Measurements from ENCODE around the gene PRAF2.
A peak's percentile ranks its signal among the peaks of the same experiment; 100 is the strongest.

GRCh38 chrX:49100704-49101628 is 27.2 kb upstream of the PRAF2 start:
- TF ChIP-seq REST (IDR thresholded peaks at IDR 0.05; ENCODE audit: low read depth), result no peak
- no peak for TF ChIP-seq RAD21 (IDR thresholded peaks at IDR 0.05; ENCODE audit: low read depth)
- no peak for TF ChIP-seq EP300 (IDR thresholded peaks at IDR 0.05; ENCODE audit: borderline replicate concordance)
- no peak for TF ChIP-seq CEBPB (IDR thresholded peaks at IDR 0.05)
- peak; percentile 50; the same call in 1 of the 2 replicates for TF ChIP-seq TAF1 (IDR thresholded peaks at IDR 0.05; ENCODE audit: low read depth)
- no peak for TF ChIP-seq EGR1 (IDR thresholded peaks at IDR 0.05)
- TF ChIP-seq FOXM1 (IDR thresholded peaks at IDR 0.05; ENCODE audit: borderline replicate concordance, low read depth), result no peak
- no peak for TF ChIP-seq CREB1 (IDR thresholded peaks at IDR 0.05; ENCODE audit: low read depth)
- TF ChIP-seq NFIC (IDR thresholded peaks at IDR 0.05), result no peak
- TF ChIP-seq MAX (IDR thresholded peaks at IDR 0.05), result peak; percentile 24; the same call in 1 of the 2 replicates
- TF ChIP-seq, protein P1, sequence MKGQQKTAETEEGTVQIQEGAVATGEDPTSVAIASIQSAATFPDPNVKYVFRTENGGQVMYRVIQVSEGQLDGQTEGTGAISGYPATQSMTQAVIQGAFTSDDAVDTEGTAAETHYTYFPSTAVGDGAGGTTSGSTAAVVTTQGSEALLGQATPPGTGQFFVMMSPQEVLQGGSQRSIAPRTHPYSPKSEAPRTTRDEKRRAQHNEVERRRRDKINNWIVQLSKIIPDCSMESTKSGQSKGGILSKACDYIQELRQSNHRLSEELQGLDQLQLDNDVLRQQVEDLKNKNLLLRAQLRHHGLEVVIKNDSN (IDR thresholded peaks at IDR 0.05), result no peak
- no peak for TF ChIP-seq YY1 (IDR thresholded peaks at IDR 0.05; ENCODE audit: low read depth)
- no peak for TF ChIP-seq TCF12 (IDR thresholded peaks at IDR 0.05; ENCODE audit: low read depth)
- no peak for TF ChIP-seq TEAD4 (IDR thresholded peaks at IDR 0.05)

Data from Ishikawa (cell line).